GM21390 (cell line): ENCODE measurements around the gene SLC25A38.
"Not testable (repeated sequence)": the region's sequence is repeated elsewhere in the genome, so short reads cannot be mapped to it uniquely, and the experiment has no call there.

Experiments used
- ATAC-seq: cut with Tn5 transposase; IDR thresholded peaks from one replicate; pipeline ENCODE4 v1.9.1; 2021; ENCODE audit not compliant: unreplicated experiment

The SLC25A38 gene

GRCh38 chr3:39407259-39407629 is 24.1 kb downstream of the SLC25A38 start:
- ATAC-seq, result no peak

- ATAC-seq, result no peak
Measured at GRCh38 chr3:39407773-39408492, 24.8 kb downstream of the SLC25A38 start.

- no peak for ATAC-seq
Measured at GRCh38 chr3:39408493-39409372, 25.6 kb downstream of the SLC25A38 start.

- ATAC-seq, result no peak
Measured at GRCh38 chr3:39409514-39410136, 26.5 kb downstream of the SLC25A38 start.

- ATAC-seq, result no peak
Measured at GRCh38 chr3:39410893-39411292, 27.7 kb downstream of the SLC25A38 start.

- ATAC-seq, result no peak
Measured at GRCh38 chr3:39412668-39413260, 29.6 kb downstream of the SLC25A38 start.

- no peak for ATAC-seq
Measured at GRCh38 chr3:39413691-39414420, 30.7 kb downstream of the SLC25A38 start.

GRCh38 chr3:39414421-39414907 is 31.3 kb downstream of the SLC25A38 start:
- no peak for ATAC-seq

- not testable (repeated sequence) for ATAC-seq
Measured at GRCh38 chr3:39415302-39415701, 32.1 kb downstream of the SLC25A38 start.

- no peak for ATAC-seq
Measured at GRCh38 chr3:39415983-39416382, 32.8 kb downstream of the SLC25A38 start.

GRCh38 chr3:39416998-39417397 is 33.8 kb downstream of the SLC25A38 start:
- not testable (repeated sequence) for ATAC-seq

GRCh38 chr3:39418556-39419225 is 35.5 kb downstream of the SLC25A38 start:
- ATAC-seq, result not testable (repeated sequence)

- ATAC-seq, result no peak
Measured at GRCh38 chr3:39419742-39420315, 36.7 kb downstream of the SLC25A38 start.

- ATAC-seq, result no peak
Measured at GRCh38 chr3:39420543-39420942, 37.4 kb downstream of the SLC25A38 start.

- no peak for ATAC-seq
Measured at GRCh38 chr3:39423436-39423970, 40.3 kb downstream of the SLC25A38 start.

GRCh38 chr3:39426312-39426711 is 43.1 kb downstream of the SLC25A38 start:
- ATAC-seq, result no peak

- ATAC-seq, result no peak
Measured at GRCh38 chr3:39427506-39427905, 44.3 kb downstream of the SLC25A38 start.

GRCh38 chr3:39428745-39429201 is 45.6 kb downstream of the SLC25A38 start:
- no peak for ATAC-seq

GRCh38 chr3:39429466-39429865 is 46.3 kb downstream of the SLC25A38 start:
- ATAC-seq, result no peak
